H1 (cell line): ENCODE measurements around the gene PLN. TPM values are rescaled to one million over a fixed set of nuclear protein-coding genes. Genes with fewer than 3 reads are reported as not detected.

Experiments used
- CTCF ChIA-PET: fragments of 300-600 bp; sonication (Branson Sonifier 250); formaldehyde crosslinking; loops from one replicate; lab custom pipeline; 2021; ENCODE audit not compliant: partially characterized antibody; lab: Charles Lee
- POLR2A ChIA-PET: fragments of 300-600 bp; sonication (Branson Sonifier 250); formaldehyde crosslinking; loops from one replicate; lab custom pipeline; 2021; ENCODE audit warnings: inconsistent platforms; ENCODE audit not compliant: partially characterized antibody; lab: Charles Lee
- DNase-seq, 2 experiments: peaks; one replicate each; pipeline versions ENCODE4 v3.0.0 to v3.0.0-alpha.2; 2010 to 2022; ENCODE audit warnings: low spot score in 2 of 2, low read depth in 1 of 2, mixed read lengths in 1 of 2
- FAIRE-seq: peaks from 2 replicates; lab custom pipeline; 2011; peaks lifted over from hg19 to GRCh38; lab: Jason Lieb, UNC
- H2AFZ ChIP-seq: 2 replicates; pipeline ENCODE4 v1.8.1; 2012; ENCODE audit warnings: low read length, inconsistent platforms
- H2AK5ac ChIP-seq: 2 replicates; pipeline ENCODE4 v1.6.1; 2013; ENCODE audit warnings: low read depth, low read length
- H2BK120ac ChIP-seq: replicated peaks from 2 replicates; pipeline ENCODE3; 2013; ENCODE audit warnings: low read depth, low read length, inconsistent platforms
- H2BK12ac ChIP-seq: 2 replicates; pipeline ENCODE4 v1.6.1; 2013; ENCODE audit warnings: low read depth, low read length
- H2BK15ac ChIP-seq: 2 replicates; pipeline ENCODE4 v1.6.1; 2013; ENCODE audit warnings: low read length
- H2BK20ac ChIP-seq: 2 replicates; pipeline ENCODE4 v1.6.1; 2013; ENCODE audit warnings: low read length
- H2BK5ac ChIP-seq: 2 replicates; pipeline ENCODE4 v1.6.1; 2013; ENCODE audit warnings: low read depth, low read length
- H3K14ac ChIP-seq: 2 replicates; pipeline ENCODE4 v1.6.1; 2013; ENCODE audit warnings: inconsistent platforms; ENCODE audit not compliant: insufficient read length
- H3K18ac ChIP-seq: 2 replicates; pipeline ENCODE4 v1.6.1; 2013; ENCODE audit warnings: low read length; ENCODE audit errors: extremely low read depth
- H3K23ac ChIP-seq: 2 replicates; pipeline ENCODE4 v1.6.1; 2013; ENCODE audit warnings: inconsistent platforms; ENCODE audit not compliant: insufficient read length
- H3K23me2 ChIP-seq: 2 replicates; pipeline ENCODE4 v1.6.1; 2013; ENCODE audit warnings: low read depth, low read length
- H3K27ac ChIP-seq: 2 replicates; pipeline ENCODE4 v1.6.1; 2011; ENCODE audit warnings: low read depth, low read length, inconsistent platforms
- H3K27me3 ChIP-seq, 4 experiments: replicated peaks in 1 of 4; 1 replicate in 1 of 4; 2 replicates in 3 of 4; pipeline versions ENCODE4 v1.6.1 to v1.8.1; 2011 to 2013; ENCODE audit warnings: low read length in 3 of 4, mild to moderate bottlenecking in 3 of 4, inconsistent platforms in 2 of 4, mixed read lengths in 2 of 4, moderate library complexity in 1 of 4; ENCODE audit not compliant: control insufficient read depth in 3 of 4, insufficient read depth in 3 of 4; ENCODE audit errors: extremely low read depth in 1 of 4
- H3K36me3 ChIP-seq, 4 experiments: 2 replicates each; pipeline versions ENCODE4 v1.6.1 to v1.8.1; 2011 to 2013; ENCODE audit warnings: mild to moderate bottlenecking in 4 of 4, low read length in 3 of 4, moderate library complexity in 2 of 4, control low read depth in 1 of 4, inconsistent platforms in 1 of 4; ENCODE audit not compliant: insufficient read depth in 4 of 4, control insufficient read depth in 2 of 4
- H3K4ac ChIP-seq: replicated peaks from 2 replicates; pipeline ENCODE3; 2013; ENCODE audit warnings: low read length, low read depth, mixed read lengths, inconsistent platforms; ENCODE audit not compliant: insufficient read length
- H3K4me1 ChIP-seq, 4 experiments: replicated peaks in 1 of 4; 1 replicate in 1 of 4; 2 replicates in 3 of 4; pipeline versions ENCODE4 v1.6.1 to v1.8.1; 2011 to 2013; ENCODE audit warnings: low read length in 3 of 4, inconsistent platforms in 2 of 4, mixed read lengths in 1 of 4; ENCODE audit not compliant: insufficient read depth in 4 of 4, control insufficient read depth in 3 of 4
- H3K4me2 ChIP-seq, 2 experiments: 2 replicates each; pipeline versions ENCODE4 v1.6.1 to v1.8.1; 2011 to 2013; ENCODE audit warnings: low read depth in 2 of 2, low read length in 2 of 2, control low read depth in 1 of 2, inconsistent platforms in 1 of 2, mild to moderate bottlenecking in 1 of 2; ENCODE audit not compliant: insufficient read depth in 1 of 2
- H3K4me3 ChIP-seq, 4 experiments: fragments of 200-600, 300-600 bp in 1 of 4; sonication (generic), shearing (Covaris generic), sonication (Bioruptor Twin) in 1 of 4; 2 replicates each; pipeline versions ENCODE4 v1.5.1 to v1.8.1; 2011 to 2016; ENCODE audit warnings: low read length in 4 of 4, low read depth in 3 of 4, control low read depth in 2 of 4, inconsistent platforms in 2 of 4, mild to moderate bottlenecking in 2 of 4, mixed read lengths in 1 of 4, moderate library complexity in 1 of 4; ENCODE audit not compliant: insufficient read depth in 2 of 4; ENCODE audit errors: extremely low read depth in 1 of 4
- H3K56ac ChIP-seq: replicated peaks from 2 replicates; pipeline ENCODE3; 2013; ENCODE audit warnings: low read depth, mild to moderate bottlenecking, mixed read lengths, low read length, inconsistent platforms; ENCODE audit not compliant: insufficient read length
- H3K79me1 ChIP-seq: 2 replicates; pipeline ENCODE4 v1.6.1; 2013; ENCODE audit warnings: low read depth, low read length, control low read depth
- H3K79me2 ChIP-seq, 2 experiments: 2 replicates each; pipeline versions ENCODE4 v1.6.1 to v1.8.1; 2012 to 2013; ENCODE audit warnings: low read length in 2 of 2, mild to moderate bottlenecking in 2 of 2, inconsistent platforms in 1 of 2; ENCODE audit not compliant: insufficient read depth in 2 of 2, control insufficient read depth in 1 of 2
- H3K9ac ChIP-seq, 4 experiments: replicated peaks in 1 of 4; 1 replicate in 1 of 4; 2 replicates in 3 of 4; pipeline versions ENCODE4 v1.6.1 to v1.8.1; 2011 to 2013; ENCODE audit warnings: low read depth in 3 of 4, low read length in 3 of 4, control low read depth in 2 of 4, mild to moderate bottlenecking in 2 of 4, moderate library complexity in 2 of 4, inconsistent platforms in 1 of 4; ENCODE audit errors: extremely low read depth in 1 of 4
- H3K9me3 ChIP-seq, 2 experiments: 2 replicates each; pipeline versions ENCODE4 v1.6.1 to v1.8.1; 2012 to 2013; ENCODE audit warnings: mild to moderate bottlenecking in 2 of 2, moderate library complexity in 2 of 2, control low read depth in 1 of 2, inconsistent platforms in 1 of 2, low read depth in 1 of 2, low read length in 1 of 2, mixed read lengths in 1 of 2; ENCODE audit not compliant: insufficient read depth in 2 of 2
- H4K20me1 ChIP-seq, 2 experiments: replicated peaks in 1 of 2; 2 replicates each; pipeline versions ENCODE3 to v1.8.1; 2011 to 2013; ENCODE audit warnings: inconsistent platforms in 2 of 2, low read length in 2 of 2, mild to moderate bottlenecking in 1 of 2; ENCODE audit not compliant: insufficient read depth in 2 of 2, control insufficient read depth in 1 of 2
- H4K5ac ChIP-seq: 2 replicates; pipeline ENCODE4 v1.6.1; 2013; ENCODE audit warnings: low read length, low read depth, mixed read lengths, inconsistent platforms; ENCODE audit not compliant: insufficient read length
- H4K8ac ChIP-seq: 2 replicates; pipeline ENCODE4 v1.8.0; 2013; ENCODE audit warnings: mild to moderate bottlenecking, moderate library complexity, low read length, inconsistent platforms; ENCODE audit not compliant: insufficient read depth; ENCODE audit errors: extremely low read depth
- H4K91ac ChIP-seq: replicated peaks from 2 replicates; pipeline ENCODE3; 2013; ENCODE audit warnings: low read length, mixed read lengths, inconsistent platforms; ENCODE audit not compliant: insufficient read length
- ASH2L ChIP-seq: fragments of 200-600, 300-600 bp; sonication (generic); IDR thresholded peaks from one replicate; pipeline ENCODE4 v1.7.1; 2017; ENCODE audit warnings: low read length
- BCL11A ChIP-seq, 2 experiments: IDR thresholded peaks; one replicate each; pipeline ENCODE4 v1.6.1; 2011; ENCODE audit warnings: low read depth in 2 of 2, low read length in 2 of 2, mild to moderate bottlenecking in 2 of 2
- RXRA ChIP-seq: IDR thresholded peaks from 2 replicates; pipeline ENCODE4 v1.6.1; 2011; ENCODE audit warnings: low read depth, mild to moderate bottlenecking, low read length, moderate library complexity; ENCODE audit not compliant: insufficient read depth
- WGBS, 2 experiments: shearing (Covaris generic) in 1 of 2; methylation state at CpG; one replicate each; pipeline versions ENCODE4 v1.1.6 to v1.1.7; 2013 to 2015; ENCODE audit warnings: low lambda C conversion rate in 2 of 2, mixed read lengths in 2 of 2, inconsistent platforms in 1 of 2, low coverage in 1 of 2, missing lambda C conversion rate in 1 of 2; ENCODE audit not compliant: insufficient replicate concordance in 2 of 2, insufficient coverage in 1 of 2, insufficient read length in 1 of 2; ENCODE audit errors: extremely low coverage in 1 of 2, missing lambda C conversion rate in 1 of 2; 5-methylcytosine and 5-hydroxymethylcytosine counted together
- polyA plus RNA-seq, 7 experiments: library from polyadenylated mRNA; depleted of rRNA in 3 of 7; stranded (reverse) in 5 of 7; unstranded in 2 of 7; fragments of >200 nt in 5 of 7; fragments of 200-250 nt in 2 of 7; gene quantifications; 1 replicate in 5 of 7; 2 replicates in 1 of 7; 4 replicates in 1 of 7; pipeline versions ENCODE4 v1.2.1 to v1.2.3, GENCODE V29; 2011 to 2013; ENCODE audit warnings: missing spikeins in 2 of 7, mixed read lengths in 2 of 7
- total RNA-seq: library from RNA; stranded (reverse); fragmentation: NEBNext Ultra II Directional; extraction: Animal tissue kit (Norgen Biotek cat#: 25700); gene quantifications from 2 replicates; pipeline ENCODE4 v1.2.1, GENCODE V29; 2021
- TF ChIP-seq, protein P1 (sequence below): IDR thresholded peaks from 2 replicates; pipeline ENCODE4 v1.6.1; 2011; ENCODE audit warnings: low read length, improper control_type of control experiment
- TF ChIP-seq, protein P2 (sequence below), 3 experiments: IDR thresholded peaks; 1 replicate in 2 of 3; 2 replicates in 1 of 3; pipeline versions ENCODE4 v1.5.1 to v1.6.1; 2011; ENCODE audit warnings: low read length in 3 of 3, mild to moderate bottlenecking in 3 of 3, inconsistent platforms in 2 of 3, low read depth in 1 of 3, moderate library complexity in 1 of 3; ENCODE audit not compliant: insufficient read depth in 1 of 3; ENCODE audit errors: control extremely low read depth in 1 of 3

Gene PLN
- total and polyA plus RNA-seq, 2 of the 8 experiments (the other 6 are each of a cell fraction or from before 2014, with no cell fraction given), result not detected

DNA sequence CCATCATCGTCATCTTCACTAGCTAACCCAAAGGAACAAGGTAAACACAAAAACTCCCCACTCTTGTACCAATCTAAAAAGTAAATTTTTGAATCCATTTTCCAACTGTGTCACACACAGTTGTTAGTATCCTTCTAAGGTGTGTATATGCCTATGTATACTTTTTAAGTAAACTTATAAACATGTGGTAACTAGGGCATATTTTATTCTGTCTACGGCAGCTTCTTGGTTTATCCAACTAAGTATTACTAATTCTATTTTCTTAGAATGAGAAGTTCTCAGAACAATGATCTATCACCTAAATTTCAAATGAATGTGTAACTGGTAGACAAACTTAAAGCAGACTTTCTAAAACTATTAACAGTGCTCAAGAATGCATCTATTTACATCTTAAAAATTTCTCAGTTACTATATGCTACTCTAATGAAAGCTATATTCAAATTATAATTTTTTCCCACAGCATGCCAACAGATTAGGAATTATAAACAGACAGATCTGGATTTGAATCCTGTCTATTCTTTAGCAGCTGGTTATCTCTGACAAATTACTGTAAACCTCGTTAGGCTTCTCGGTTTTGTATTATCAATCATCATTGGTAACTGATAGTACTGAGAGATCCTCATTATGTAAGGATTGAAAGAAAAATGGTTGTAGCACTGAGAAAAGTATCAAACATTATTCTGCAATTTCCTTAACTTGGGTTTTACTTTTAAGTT, 1.8 kb upstream of the PLN start:
- Histone ChIP-seq H3K9ac (no peak overlapping the region), H2BK12ac (no peak overlapping the region), H2BK20ac (no peak overlapping the region), H2AK5ac (no peak overlapping the region), H4K20me1 (no peaks in the 10 kb centered on the region), H3K4me2 (no peak overlapping the region), H3K18ac (no peak overlapping the region), H2BK120ac (no peak overlapping the region), H2BK5ac (no peak overlapping the region), H2BK15ac (no peak overlapping the region), H3K23me2 (no peaks in the 10 kb centered on the region), H3K56ac (no peak overlapping the region), H3K36me3 (no peaks in the 10 kb centered on the region), H3K27ac (no peak overlapping the region), H3K9me3 (no peaks in the 10 kb centered on the region), H3K27me3 (no peaks in the 10 kb centered on the region), H3K79me2 (peaks cover 0 to 11% of the 10 kb centered on the region in 2 experiments; a peak in 2 of 4 replicates), H2AFZ (no peak overlapping the region), H3K79me1 (no peaks in the 10 kb centered on the region), H4K5ac (no peak overlapping the region), H3K23ac (no peak overlapping the region), H3K4me1 (no peaks in the 10 kb centered on the region), H3K14ac (no peak overlapping the region), H4K8ac (no peak overlapping the region), H3K4ac (no peak overlapping the region), H4K91ac (no peak overlapping the region), H3K4me3 (no peak overlapping the region)
- ChIA-PET POLR2A (no interaction called here), CTCF (interaction anchor here (0.6 to 5.0 kb wide), 6 partner anchors 9 to 991 kb away, joined by 3 to 31 read pairs (median 3); no protein-coding TSS in a partner anchor)
- WGBS, 2 experiments, result 92% methylated on average over 4 of the region's 4 CpGs; no CpG with 5 or more reads in 1 of the 2 experiments
- no peak for DNase-seq
- no peak for FAIRE-seq
- TF ChIP-seq ASH2L, result no peak
- TF ChIP-seq BCL11A (IDR thresholded peaks at IDR 0.05; ENCODE audit: low read depth in 2 of 2, low read length in 2 of 2), result no peak
- TF ChIP-seq, protein P1, sequence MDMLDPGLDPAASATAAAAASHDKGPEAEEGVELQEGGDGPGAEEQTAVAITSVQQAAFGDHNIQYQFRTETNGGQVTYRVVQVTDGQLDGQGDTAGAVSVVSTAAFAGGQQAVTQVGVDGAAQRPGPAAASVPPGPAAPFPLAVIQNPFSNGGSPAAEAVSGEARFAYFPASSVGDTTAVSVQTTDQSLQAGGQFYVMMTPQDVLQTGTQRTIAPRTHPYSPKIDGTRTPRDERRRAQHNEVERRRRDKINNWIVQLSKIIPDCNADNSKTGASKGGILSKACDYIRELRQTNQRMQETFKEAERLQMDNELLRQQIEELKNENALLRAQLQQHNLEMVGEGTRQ, result no peak
- TF ChIP-seq, protein P2, sequence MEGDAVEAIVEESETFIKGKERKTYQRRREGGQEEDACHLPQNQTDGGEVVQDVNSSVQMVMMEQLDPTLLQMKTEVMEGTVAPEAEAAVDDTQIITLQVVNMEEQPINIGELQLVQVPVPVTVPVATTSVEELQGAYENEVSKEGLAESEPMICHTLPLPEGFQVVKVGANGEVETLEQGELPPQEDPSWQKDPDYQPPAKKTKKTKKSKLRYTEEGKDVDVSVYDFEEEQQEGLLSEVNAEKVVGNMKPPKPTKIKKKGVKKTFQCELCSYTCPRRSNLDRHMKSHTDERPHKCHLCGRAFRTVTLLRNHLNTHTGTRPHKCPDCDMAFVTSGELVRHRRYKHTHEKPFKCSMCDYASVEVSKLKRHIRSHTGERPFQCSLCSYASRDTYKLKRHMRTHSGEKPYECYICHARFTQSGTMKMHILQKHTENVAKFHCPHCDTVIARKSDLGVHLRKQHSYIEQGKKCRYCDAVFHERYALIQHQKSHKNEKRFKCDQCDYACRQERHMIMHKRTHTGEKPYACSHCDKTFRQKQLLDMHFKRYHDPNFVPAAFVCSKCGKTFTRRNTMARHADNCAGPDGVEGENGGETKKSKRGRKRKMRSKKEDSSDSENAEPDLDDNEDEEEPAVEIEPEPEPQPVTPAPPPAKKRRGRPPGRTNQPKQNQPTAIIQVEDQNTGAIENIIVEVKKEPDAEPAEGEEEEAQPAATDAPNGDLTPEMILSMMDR (IDR thresholded peaks at IDR 0.05; ENCODE audit: control extremely low read depth in 1 of 3, insufficient read depth in 1 of 3, low read depth in 1 of 3, low read length in 3 of 3), result no peak
- TF ChIP-seq RXRA, result no peak
